C4-2B (cell line): ENCODE data around the gene BMPR2.

Source experiments
- H3K27ac ChIP-seq: fragments of 450-650 bp; 2 replicates; pipeline ENCODE4 v1.5.1; 2017
- CTCF ChIP-seq: fragments of 450-650 bp; conservative IDR thresholded peaks from 2 replicates; pipeline ENCODE4 v1.5.1; 2017; ENCODE audit warnings: mild to moderate bottlenecking
- ZFX ChIP-seq: fragments of 450-650 bp; IDR thresholded peaks from 2 replicates; pipeline ENCODE4 v1.6.1; 2017

The BMPR2 gene

GRCh38 chr2:202592566-202592965, 216.4 kb downstream of the BMPR2 start:
- TF ChIP-seq ZFX = no peak
- no peak for TF ChIP-seq CTCF
- H3K27ac ChIP-seq = no peak overlapping the region

- no peak overlapping the region for H3K27ac ChIP-seq
- TF ChIP-seq CTCF (no peak), ZFX (no peak)
These were observed 223.0 kb downstream of the BMPR2 start for GRCh38 chr2:202599105-202599504.

GRCh38 chr2:202599911-202600310, 223.8 kb downstream of the BMPR2 start:
- no peak for TF ChIP-seq ZFX
- TF ChIP-seq CTCF = no peak
- H3K27ac ChIP-seq = no peak overlapping the region

GRCh38 chr2:202604699-202605098, 228.6 kb downstream of the BMPR2 start:
- no peak overlapping the region for H3K27ac ChIP-seq
- TF ChIP-seq ZFX (no peak), CTCF (no peak)

GRCh38 chr2:202605174-202605573, 229.0 kb downstream of the BMPR2 start:
- H3K27ac ChIP-seq = no peak overlapping the region
- no peak for TF ChIP-seq ZFX
- no peak for TF ChIP-seq CTCF

GRCh38 chr2:202608142-202608852, 232.2 kb downstream of the BMPR2 start:
- peak overlapping the region; percentile 22; the same call in 1 of the 2 replicates for H3K27ac ChIP-seq
- TF ChIP-seq ZFX (no peak), CTCF (no peak)

GRCh38 chr2:202609381-202610145, 233.4 kb downstream of the BMPR2 start:
- no peak for TF ChIP-seq ZFX
- TF ChIP-seq CTCF = no peak
- no peak overlapping the region for H3K27ac ChIP-seq
